WTC11 (cell line): ENCODE measurements around the gene ARTN.

ENCODE experiments used
- CBFB ChIP-seq: sonication (generic); formaldehyde crosslinking; IDR thresholded peaks from 2 replicates; pipeline ENCODE4 v1.8.1; 2022; ENCODE audit warnings: mild to moderate bottlenecking, low read depth, missing genetic modification reagents
- E2F4 ChIP-seq: sonication (generic); formaldehyde crosslinking; IDR thresholded peaks from 2 replicates; pipeline ENCODE4 v1.8.1; 2022; ENCODE audit warnings: low read depth, mild to moderate bottlenecking, moderate library complexity, missing genetic modification reagents, borderline replicate concordance
- ELF4 ChIP-seq: sonication (generic); formaldehyde crosslinking; IDR thresholded peaks from 2 replicates; pipeline ENCODE4 v1.8.1; 2022; ENCODE audit warnings: low read depth, mild to moderate bottlenecking, moderate library complexity, missing genetic modification reagents
- ESRRA ChIP-seq: sonication (generic); formaldehyde crosslinking; IDR thresholded peaks from 2 replicates; pipeline ENCODE4 v1.8.1; 2022; ENCODE audit warnings: mild to moderate bottlenecking, missing genetic modification reagents, borderline replicate concordance
- GTF2I ChIP-seq: fragments of 250-450 bp; sonication (Bioruptor Pico); conservative IDR thresholded peaks from 2 replicates; pipeline ENCODE4 v1.4.0; 2021; ENCODE audit warnings: mild to moderate bottlenecking
- MLX ChIP-seq: sonication (generic); formaldehyde crosslinking; IDR thresholded peaks from 2 replicates; pipeline ENCODE4 v1.8.1; 2023; ENCODE audit warnings: mild to moderate bottlenecking, missing genetic modification reagents, moderate library complexity
- OVOL2 ChIP-seq: fragments of 250-450 bp; sonication (Bioruptor Pico); IDR thresholded peaks from 2 replicates; pipeline ENCODE4 v1.9.0; 2021; ENCODE audit warnings: mild to moderate bottlenecking, borderline replicate concordance
- TF ChIP-seq, protein P1 (sequence below): fragments of 200-600 bp; IDR thresholded peaks from 2 replicates; pipeline ENCODE4 v1.8.0; 2022; ENCODE audit warnings: antibody characterized with exemption
- TF ChIP-seq, protein P2 (sequence below): sonication (generic); formaldehyde crosslinking; IDR thresholded peaks from 2 replicates; pipeline ENCODE4 v1.8.0; 2022; ENCODE audit warnings: mild to moderate bottlenecking, missing genetic modification reagents
- TF ChIP-seq, protein P3 (sequence below): sonication (generic); formaldehyde crosslinking; IDR thresholded peaks from 2 replicates; pipeline ENCODE4 v1.8.1; 2023; ENCODE audit warnings: mild to moderate bottlenecking, missing genetic modification reagents, moderate library complexity
- TF ChIP-seq, protein P4 (sequence below): fragments of 250-450 bp; sonication (Bioruptor Pico); conservative IDR thresholded peaks from 2 replicates; pipeline ENCODE4 v1.9.0; 2021; ENCODE audit warnings: mild to moderate bottlenecking

DNA sequence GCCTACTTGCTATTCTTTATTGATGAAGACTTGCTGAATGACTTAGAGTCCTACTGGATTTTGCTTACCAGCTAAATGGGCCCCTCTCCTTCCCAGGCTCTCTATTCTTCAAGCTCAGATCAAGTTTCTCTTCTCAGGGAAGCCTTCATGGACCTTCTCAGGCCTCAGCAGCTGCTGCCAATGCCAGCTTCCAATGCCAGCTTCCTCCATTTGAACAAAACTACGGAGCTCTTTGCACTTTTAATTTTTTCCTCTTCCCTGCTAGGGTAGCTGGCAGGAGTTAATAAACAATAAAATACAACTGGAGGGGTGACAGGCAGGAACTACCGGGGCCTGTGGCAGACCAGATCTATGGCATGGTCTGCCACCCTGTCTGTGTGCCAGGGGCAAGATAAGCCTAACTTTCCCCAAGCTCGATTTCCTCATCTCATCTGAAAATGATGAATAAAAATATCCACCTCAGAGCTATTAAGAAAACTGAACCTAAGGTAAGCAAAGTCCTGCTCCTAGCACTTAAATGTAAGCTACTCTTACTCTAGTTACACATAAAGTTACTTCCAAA lies 12.2 kb downstream of the ARTN start:
- TF ChIP-seq, protein P1, sequence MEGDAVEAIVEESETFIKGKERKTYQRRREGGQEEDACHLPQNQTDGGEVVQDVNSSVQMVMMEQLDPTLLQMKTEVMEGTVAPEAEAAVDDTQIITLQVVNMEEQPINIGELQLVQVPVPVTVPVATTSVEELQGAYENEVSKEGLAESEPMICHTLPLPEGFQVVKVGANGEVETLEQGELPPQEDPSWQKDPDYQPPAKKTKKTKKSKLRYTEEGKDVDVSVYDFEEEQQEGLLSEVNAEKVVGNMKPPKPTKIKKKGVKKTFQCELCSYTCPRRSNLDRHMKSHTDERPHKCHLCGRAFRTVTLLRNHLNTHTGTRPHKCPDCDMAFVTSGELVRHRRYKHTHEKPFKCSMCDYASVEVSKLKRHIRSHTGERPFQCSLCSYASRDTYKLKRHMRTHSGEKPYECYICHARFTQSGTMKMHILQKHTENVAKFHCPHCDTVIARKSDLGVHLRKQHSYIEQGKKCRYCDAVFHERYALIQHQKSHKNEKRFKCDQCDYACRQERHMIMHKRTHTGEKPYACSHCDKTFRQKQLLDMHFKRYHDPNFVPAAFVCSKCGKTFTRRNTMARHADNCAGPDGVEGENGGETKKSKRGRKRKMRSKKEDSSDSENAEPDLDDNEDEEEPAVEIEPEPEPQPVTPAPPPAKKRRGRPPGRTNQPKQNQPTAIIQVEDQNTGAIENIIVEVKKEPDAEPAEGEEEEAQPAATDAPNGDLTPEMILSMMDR: no peak
- TF ChIP-seq E2F4 (CRISPR knock-in tag) (no peak), OVOL2 (CRISPR knock-in tag) (no peak), ESRRA (no peak), GTF2I (CRISPR knock-in tag) (no peak), MLX (CRISPR knock-in tag) (no peak), ELF4 (no peak), CBFB (CRISPR knock-in tag) (no peak)
- TF ChIP-seq, protein P2, sequence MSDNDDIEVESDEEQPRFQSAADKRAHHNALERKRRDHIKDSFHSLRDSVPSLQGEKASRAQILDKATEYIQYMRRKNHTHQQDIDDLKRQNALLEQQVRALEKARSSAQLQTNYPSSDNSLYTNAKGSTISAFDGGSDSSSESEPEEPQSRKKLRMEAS (CRISPR knock-in tag): no peak
- TF ChIP-seq, protein P3, sequence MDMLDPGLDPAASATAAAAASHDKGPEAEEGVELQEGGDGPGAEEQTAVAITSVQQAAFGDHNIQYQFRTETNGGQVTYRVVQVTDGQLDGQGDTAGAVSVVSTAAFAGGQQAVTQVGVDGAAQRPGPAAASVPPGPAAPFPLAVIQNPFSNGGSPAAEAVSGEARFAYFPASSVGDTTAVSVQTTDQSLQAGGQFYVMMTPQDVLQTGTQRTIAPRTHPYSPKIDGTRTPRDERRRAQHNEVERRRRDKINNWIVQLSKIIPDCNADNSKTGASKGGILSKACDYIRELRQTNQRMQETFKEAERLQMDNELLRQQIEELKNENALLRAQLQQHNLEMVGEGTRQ: no peak
- TF ChIP-seq, protein P4, sequence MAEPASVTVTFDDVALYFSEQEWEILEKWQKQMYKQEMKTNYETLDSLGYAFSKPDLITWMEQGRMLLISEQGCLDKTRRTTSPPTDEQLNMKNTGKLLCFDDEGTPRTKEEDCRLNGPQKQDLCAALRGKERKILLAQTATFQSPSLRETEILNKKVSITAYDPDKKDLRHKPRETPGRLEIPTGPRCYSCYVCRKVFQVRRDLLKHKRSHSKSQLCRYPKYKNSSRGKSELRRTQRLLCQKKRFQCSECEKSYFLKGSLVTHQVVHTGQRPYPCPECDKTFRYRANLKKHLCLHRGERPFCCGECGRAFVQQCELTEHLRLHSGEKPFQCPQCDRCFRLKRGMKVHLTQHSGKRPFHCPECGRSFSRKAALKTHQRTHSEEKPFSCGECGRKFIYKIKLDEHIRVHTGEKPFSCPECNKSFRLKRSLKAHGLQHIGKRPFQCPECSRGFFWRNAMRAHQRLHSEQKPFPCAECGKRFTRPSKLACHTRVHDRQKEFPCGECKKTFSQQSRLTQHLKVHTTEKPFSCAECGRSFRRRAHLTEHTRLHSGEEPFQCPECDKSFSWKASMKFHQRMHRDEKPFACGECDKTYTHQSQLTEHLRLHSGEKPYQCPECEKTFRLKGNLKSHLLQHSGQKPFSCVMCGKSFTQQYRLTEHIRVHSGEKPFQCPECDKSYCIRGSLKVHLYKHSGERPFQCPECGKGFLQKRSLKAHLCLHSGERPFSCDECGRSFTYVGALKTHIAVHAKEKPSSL (CRISPR knock-in tag): no peak
